HS-5 (cell line): ENCODE measurements around the gene RFX4.
"Not testable (repeated sequence)": the region's sequence is repeated elsewhere in the genome, so short reads cannot be mapped to it uniquely, and the experiment has no call there.

ENCODE experiments used
- DNase-seq: peaks from one replicate; pipeline ENCODE4 v3.0.0-alpha.2; 2012; ENCODE audit warnings: low read depth

The RFX4 gene

GRCh38 chr12:106594447-106594846, 11.6 kb downstream of the RFX4 start:
- no peak for DNase-seq

GRCh38 chr12:106595268-106595667, 12.5 kb downstream of the RFX4 start:
- no peak for DNase-seq

- peak; percentile 10 for DNase-seq
These were observed 15.2 kb downstream of the RFX4 start for GRCh38 chr12:106598003-106598402.

GRCh38 chr12:106599302-106599701, 16.5 kb downstream of the RFX4 start:
- DNase-seq = no peak

- DNase-seq = no peak
These were observed 17.7 kb downstream of the RFX4 start for GRCh38 chr12:106600503-106600902.

GRCh38 chr12:106601031-106601430, 18.2 kb downstream of the RFX4 start:
- no peak for DNase-seq

- DNase-seq = no peak
These were observed 18.7 kb downstream of the RFX4 start for GRCh38 chr12:106601496-106601895.

- DNase-seq = no peak
These were observed 19.3 kb downstream of the RFX4 start for GRCh38 chr12:106602076-106602475.

GRCh38 chr12:106605254-106605653, 22.4 kb downstream of the RFX4 start:
- no peak for DNase-seq

GRCh38 chr12:106620588-106620987, 37.8 kb downstream of the RFX4 start:
- DNase-seq = not testable (repeated sequence)

- no peak for DNase-seq
These were observed 43.2 kb downstream of the RFX4 start for GRCh38 chr12:106625976-106626375.

GRCh38 chr12:106629797-106630659, 47.2 kb downstream of the RFX4 start:
- peak; percentile 38 for DNase-seq

- DNase-seq = no peak
These were observed 48.3 kb downstream of the RFX4 start for GRCh38 chr12:106631150-106631549.

- DNase-seq = no peak
These were observed 49.0 kb downstream of the RFX4 start for GRCh38 chr12:106631797-106632196.

GRCh38 chr12:106632797-106633450, 50.1 kb downstream of the RFX4 start:
- DNase-seq = no peak

GRCh38 chr12:106633451-106633823, 50.6 kb downstream of the RFX4 start:
- no peak for DNase-seq

GRCh38 chr12:106634206-106634605, 51.4 kb downstream of the RFX4 start:
- no peak for DNase-seq

GRCh38 chr12:106643000-106643399, 60.2 kb downstream of the RFX4 start:
- no peak for DNase-seq

GRCh38 chr12:106644335-106645073, 61.7 kb downstream of the RFX4 start:
- no peak for DNase-seq

GRCh38 chr12:106645074-106645421, 62.2 kb downstream of the RFX4 start:
- no peak for DNase-seq

GRCh38 chr12:106645465-106646330, 62.9 kb downstream of the RFX4 start:
- no peak for DNase-seq

- DNase-seq = no peak
These were observed 63.7 kb downstream of the RFX4 start for GRCh38 chr12:106646472-106646871.
